SW 1271 (cell line): ENCODE results near the gene STX11.

Experiments used
- DNase-seq, 2 experiments: peaks; one replicate each; lab custom pipeline; 2025; lab: John Stamatoyannopoulos, UW

Gene STX11

GRCh38 chr6:144143106-144143505 lies 7.2 kb upstream of the STX11 start:
- DNase-seq = no peak

- no peak for DNase-seq
These were observed 6.4 kb upstream of the STX11 start for GRCh38 chr6:144143878-144144277.

GRCh38 chr6:144144996-144145395 lies 5.3 kb upstream of the STX11 start:
- no peak for DNase-seq

- no peak for DNase-seq
These were observed 4.8 kb upstream of the STX11 start for GRCh38 chr6:144145541-144145940.

DNA sequence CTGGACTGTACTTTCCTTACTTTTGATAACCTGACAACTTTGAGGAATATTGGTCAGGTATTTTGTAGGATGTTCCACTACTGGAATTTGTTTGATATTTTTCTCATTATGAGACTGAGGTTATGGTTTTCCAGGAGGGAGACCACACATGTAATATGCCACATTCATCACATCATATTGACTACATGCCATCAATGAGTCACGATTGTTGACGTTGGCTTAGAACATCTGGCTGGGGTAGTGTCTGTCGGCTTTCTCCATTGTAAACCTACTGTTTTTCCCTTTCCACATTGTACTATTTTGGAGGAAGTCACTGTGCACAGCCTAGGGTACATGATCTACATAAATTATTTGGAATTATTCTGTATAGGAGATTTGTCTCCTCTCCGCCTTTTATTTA lies 1.4 kb upstream of the STX11 start:
- DNase-seq = no peak

GRCh38 chr6:144149558-144149893 lies 791 bp upstream of the STX11 start:
- no peak for DNase-seq

DNA sequence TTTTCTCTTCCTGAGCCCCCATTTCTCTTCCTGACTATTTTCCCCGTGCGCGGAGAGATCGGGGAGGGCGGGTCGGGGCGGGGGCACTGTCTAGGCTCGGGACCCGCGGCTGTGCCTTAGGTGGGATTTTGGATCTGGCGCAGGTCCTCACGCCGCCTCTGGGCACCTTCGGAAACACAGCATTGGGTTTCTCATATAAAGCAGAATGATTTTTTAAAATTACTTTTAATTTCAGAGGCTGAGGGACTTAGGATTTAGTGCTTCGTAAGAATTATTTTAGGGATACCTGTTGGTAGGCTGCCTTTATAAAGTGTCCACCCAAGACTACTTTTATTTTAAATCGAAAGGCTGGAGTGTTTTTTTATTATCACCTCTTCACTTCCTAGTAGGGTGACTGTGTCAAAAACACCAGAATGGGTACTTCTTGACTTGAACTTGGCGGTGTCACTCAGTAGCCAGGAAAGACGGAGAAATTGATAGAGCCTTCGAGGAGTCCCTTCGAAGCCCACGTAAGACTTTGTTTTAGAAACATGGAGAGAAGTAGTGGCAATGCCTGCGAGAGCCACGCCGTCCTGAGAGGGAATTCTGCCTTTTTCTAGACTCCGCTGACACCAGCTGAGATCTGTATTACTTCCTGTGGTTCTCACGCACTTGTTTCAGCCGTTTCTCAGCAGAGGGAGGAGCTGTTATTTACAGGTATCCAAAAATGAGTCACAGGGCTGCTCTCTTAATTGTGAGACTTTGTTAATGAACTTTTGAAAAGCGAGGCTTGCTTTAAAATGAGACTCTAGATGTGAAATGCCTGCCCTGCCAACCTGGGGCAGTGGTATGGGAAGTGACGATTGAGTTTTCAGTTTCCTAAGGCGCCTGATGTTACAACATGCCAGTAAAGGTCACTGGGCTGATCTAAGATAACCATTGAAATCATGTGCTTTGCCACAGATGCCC lies 667 bp downstream of the STX11 start:
- DNase-seq = peak in 1 of 2 experiments; percentile 38

- DNase-seq = no peak
These were observed 2.1 kb downstream of the STX11 start for GRCh38 chr6:144152334-144152900.

DNA sequence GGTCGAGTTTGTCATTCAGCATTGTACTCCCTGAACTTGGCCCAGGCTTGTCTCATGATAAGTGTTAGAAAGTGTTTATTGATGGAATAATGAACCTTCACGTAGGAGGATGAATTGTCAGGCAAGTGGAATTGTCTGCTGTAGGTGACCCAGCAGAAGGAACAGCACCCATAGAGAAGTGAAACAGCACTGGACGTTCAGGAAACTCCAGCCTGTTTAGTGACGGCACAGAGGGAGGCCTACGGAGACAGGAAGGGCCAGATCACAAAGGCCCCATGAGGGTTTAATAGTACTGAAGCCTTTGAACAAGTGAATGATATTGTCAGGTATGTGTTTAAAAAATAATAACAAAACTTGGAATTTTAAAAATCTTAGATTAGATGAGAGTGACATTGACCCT lies 2.9 kb downstream of the STX11 start:
- DNase-seq = no peak

- DNase-seq = no peak
These were observed 3.7 kb downstream of the STX11 start for GRCh38 chr6:144153971-144154370.

- DNase-seq = no peak
These were observed 5.2 kb downstream of the STX11 start for GRCh38 chr6:144155529-144155928.

- DNase-seq = no peak
These were observed 6.0 kb downstream of the STX11 start for GRCh38 chr6:144156338-144156737.

GRCh38 chr6:144156991-144157390 lies 6.7 kb downstream of the STX11 start:
- DNase-seq = no peak

- DNase-seq = peak; percentile 5 to 60
These were observed 7.8 kb downstream of the STX11 start for GRCh38 chr6:144158133-144158532.

GRCh38 chr6:144159223-144159622 lies 8.9 kb downstream of the STX11 start:
- no peak for DNase-seq

- no peak for DNase-seq
These were observed 9.4 kb downstream of the STX11 start for GRCh38 chr6:144159742-144160141.

- no peak for DNase-seq
These were observed 10.2 kb downstream of the STX11 start for GRCh38 chr6:144160431-144161005.

- no peak for DNase-seq
These were observed 11.7 kb downstream of the STX11 start for GRCh38 chr6:144161975-144162374.

DNA sequence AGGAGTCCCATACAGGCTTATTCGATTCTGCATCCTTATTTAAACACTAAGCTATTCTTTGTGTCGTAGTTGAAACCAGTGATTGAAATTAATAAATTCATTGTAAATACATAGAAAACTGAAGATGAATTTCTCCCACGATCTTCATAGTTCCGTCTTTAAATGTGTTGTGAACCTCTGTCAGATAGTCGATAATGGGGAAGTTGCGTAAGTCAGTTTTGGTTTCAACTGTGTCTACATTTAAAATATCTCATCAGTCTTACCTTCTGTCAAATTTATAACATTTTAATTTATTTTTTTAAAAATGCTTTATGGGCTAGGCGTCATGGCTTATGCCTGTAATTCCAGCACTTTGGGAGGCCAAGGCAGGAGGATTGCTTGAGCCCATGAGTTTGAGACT lies 12.7 kb downstream of the STX11 start:
- DNase-seq = no peak

- no peak for DNase-seq
These were observed 15.5 kb downstream of the STX11 start for GRCh38 chr6:144165784-144166183.

DNA sequence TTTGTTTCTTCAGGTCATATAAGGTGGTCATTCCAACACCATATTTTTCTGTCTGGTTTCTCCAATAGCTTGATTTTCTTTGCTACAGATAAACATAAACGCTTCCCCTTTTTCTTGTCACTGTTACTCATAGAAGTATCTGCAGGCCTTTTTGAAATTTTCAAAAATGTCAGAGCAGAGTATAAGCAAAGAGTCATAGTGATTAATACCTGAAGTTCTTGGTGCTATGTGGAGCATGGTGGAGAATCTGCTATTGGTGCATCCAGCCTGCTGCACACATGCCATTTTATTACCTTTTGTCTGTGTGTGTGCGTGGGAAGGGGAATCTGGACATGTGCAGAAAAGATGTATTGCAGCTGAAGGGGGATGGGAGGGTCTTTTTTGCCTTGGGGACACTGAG lies 19.7 kb downstream of the STX11 start:
- DNase-seq = no peak

DNA sequence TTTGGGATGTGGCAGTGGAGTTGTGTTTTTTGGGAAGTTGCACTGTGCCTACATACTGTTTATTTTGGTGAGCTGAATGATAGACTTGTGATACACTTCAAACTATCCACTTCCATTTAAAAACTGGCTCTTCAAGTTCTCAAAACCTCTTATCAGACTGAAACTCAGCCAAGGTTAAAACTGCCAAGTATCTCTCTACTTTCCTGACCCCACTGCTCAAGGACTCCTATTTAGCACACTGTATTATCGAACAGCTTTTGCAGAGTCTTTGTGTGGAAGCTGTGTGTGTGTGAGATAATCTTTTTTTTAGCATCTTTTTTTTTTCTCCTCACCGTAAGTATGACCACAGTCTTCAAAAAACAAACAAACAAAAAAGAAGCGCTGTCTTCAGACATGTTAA lies 21.1 kb downstream of the STX11 start:
- no peak for DNase-seq

- DNase-seq = no peak
These were observed 23.7 kb downstream of the STX11 start for GRCh38 chr6:144174006-144174405.
